ENCODE data around the gene HERC3.

Gene HERC3

GRCh38 chr4:88713782-88714181, 121.5 kb downstream of the HERC3 start:
- no peak for DNase-seq (ENCODE audit: low read depth in 1 of 2, low spot score in 1 of 2)

GRCh38 chr4:88718098-88718497, 125.8 kb downstream of the HERC3 start:
- no peak for DNase-seq (ENCODE audit: low read depth in 1 of 2, low spot score in 1 of 2)

GRCh38 chr4:88719381-88719780, 127.1 kb downstream of the HERC3 start:
- no peak for DNase-seq (ENCODE audit: low read depth in 1 of 2, low spot score in 1 of 2)

GRCh38 chr4:88720451-88721428, 128.5 kb downstream of the HERC3 start:
- no peak for DNase-seq (ENCODE audit: low read depth in 1 of 2, low spot score in 1 of 2)

GRCh38 chr4:88722276-88722780, 130.0 kb downstream of the HERC3 start:
- no peak for DNase-seq (ENCODE audit: low read depth in 1 of 2, low spot score in 1 of 2)

- no peak for DNase-seq (ENCODE audit: low read depth in 1 of 2, low spot score in 1 of 2)
Observed at GRCh38 chr4:88722828-88723227, 130.5 kb downstream of the HERC3 start.

- DNase-seq (ENCODE audit: low read depth in 1 of 2, low spot score in 1 of 2) = no peak
Observed at GRCh38 chr4:88724406-88724805, 132.1 kb downstream of the HERC3 start.

- DNase-seq (ENCODE audit: low read depth in 1 of 2, low spot score in 1 of 2) = no peak
Observed at GRCh38 chr4:88725143-88725542, 132.9 kb downstream of the HERC3 start.

GRCh38 chr4:88725986-88726385, 133.7 kb downstream of the HERC3 start:
- no peak for DNase-seq (ENCODE audit: low read depth in 1 of 2, low spot score in 1 of 2)

- no peak for DNase-seq (ENCODE audit: low read depth in 1 of 2, low spot score in 1 of 2)
Observed at GRCh38 chr4:88728146-88728545, 135.9 kb downstream of the HERC3 start.

- no peak for DNase-seq (ENCODE audit: low read depth in 1 of 2, low spot score in 1 of 2)
Observed at GRCh38 chr4:88729146-88729760, 137.0 kb downstream of the HERC3 start.

- no peak for DNase-seq (ENCODE audit: low read depth in 1 of 2, low spot score in 1 of 2)
Observed at GRCh38 chr4:88730811-88731210, 138.5 kb downstream of the HERC3 start.

- no peak for DNase-seq (ENCODE audit: low read depth in 1 of 2, low spot score in 1 of 2)
Observed at GRCh38 chr4:88731381-88731780, 139.1 kb downstream of the HERC3 start.

GRCh38 chr4:88732714-88733368, 140.6 kb downstream of the HERC3 start:
- no peak for DNase-seq (ENCODE audit: low read depth in 1 of 2, low spot score in 1 of 2)

- no peak for DNase-seq (ENCODE audit: low read depth in 1 of 2, low spot score in 1 of 2)
Observed at GRCh38 chr4:88734403-88734949, 142.2 kb downstream of the HERC3 start.

GRCh38 chr4:88735564-88735963, 143.3 kb downstream of the HERC3 start:
- DNase-seq (ENCODE audit: low read depth in 1 of 2, low spot score in 1 of 2) = no peak

GRCh38 chr4:88736264-88736663, 144.0 kb downstream of the HERC3 start:
- no peak for DNase-seq (ENCODE audit: low read depth in 1 of 2, low spot score in 1 of 2)

- DNase-seq (ENCODE audit: low read depth in 1 of 2, low spot score in 1 of 2) = no peak
Observed at GRCh38 chr4:88737307-88737941, 145.1 kb downstream of the HERC3 start.

- no peak for DNase-seq (ENCODE audit: low read depth in 1 of 2, low spot score in 1 of 2)
Observed at GRCh38 chr4:88738180-88738579, 145.9 kb downstream of the HERC3 start.

- no peak for DNase-seq (ENCODE audit: low read depth in 1 of 2, low spot score in 1 of 2)
Observed at GRCh38 chr4:88742561-88742960, 150.3 kb downstream of the HERC3 start.

GRCh38 chr4:88743696-88744095, 151.4 kb downstream of the HERC3 start:
- DNase-seq (ENCODE audit: low read depth in 1 of 2, low spot score in 1 of 2) = no peak

All from activated CD4-positive, alpha-beta T cell treated with anti-CD3 and anti-CD28 coated beads, Interleukin-2, amount 50 U/mL, for 24 hours (primary cell).